ENCODE measurements around the gene BBOX1. TPM values are rescaled to one million over a fixed set of nuclear protein-coding genes. Genes with fewer than 3 reads are reported as not detected.

Gene BBOX1
- total and polyA plus RNA-seq, 2 of the 8 experiments (the other 6 are each of a cell fraction or from before 2014, with no cell fraction given) = not detected

GRCh38 chr11:26992031-26992541 is 48.5 kb upstream of the BBOX1 start (continued):
- TF ChIP-seq ATF2 (IDR thresholded peaks at IDR 0.05; ENCODE audit: low read length) (no peak), CHD1 (IDR thresholded peaks at IDR 0.05; ENCODE audit: low read depth, low read length) (no peak), FOSL1 (IDR thresholded peaks at IDR 0.05; ENCODE audit: insufficient read depth, low read depth, low read length) (no peak), SRF (IDR thresholded peaks at IDR 0.05; ENCODE audit: low read depth, low read length) (no peak)

All from H1 (cell line).